HuH-7 (cell line): Measurements from ENCODE around the gene ESR2.

ENCODE experiments used
- DNase-seq: peaks from one replicate; pipeline ENCODE4 v3.0.0; 2011; ENCODE audit warnings: low spot score

The ESR2 gene

GRCh38 chr14:64265222-64265621 is 28.9 kb downstream of the ESR2 start:
- DNase-seq: no peak

- DNase-seq: no peak
Measured at GRCh38 chr14:64260418-64260817, 33.8 kb downstream of the ESR2 start.

GRCh38 chr14:64255756-64256155 is 38.4 kb downstream of the ESR2 start:
- DNase-seq: no peak

DNA sequence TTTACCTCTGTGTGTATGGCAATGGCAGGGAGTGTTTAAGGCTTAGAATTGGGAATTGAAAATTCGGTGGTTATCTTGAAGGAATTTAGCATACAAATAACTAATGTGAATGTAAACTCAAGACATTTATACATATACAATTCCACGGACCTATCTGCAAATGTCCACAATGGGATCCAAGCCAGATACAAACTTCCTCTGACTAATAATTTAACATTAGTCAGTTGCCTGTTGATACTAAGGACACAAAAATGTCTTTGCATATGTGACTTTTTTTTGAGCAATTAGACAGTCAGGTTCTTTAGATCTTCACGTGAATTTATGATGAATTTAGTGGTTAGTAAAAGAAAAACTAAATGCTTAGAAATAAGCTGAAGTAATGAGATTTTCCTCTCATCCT is 40.5 kb downstream of the ESR2 start:
- DNase-seq: no peak

DNA sequence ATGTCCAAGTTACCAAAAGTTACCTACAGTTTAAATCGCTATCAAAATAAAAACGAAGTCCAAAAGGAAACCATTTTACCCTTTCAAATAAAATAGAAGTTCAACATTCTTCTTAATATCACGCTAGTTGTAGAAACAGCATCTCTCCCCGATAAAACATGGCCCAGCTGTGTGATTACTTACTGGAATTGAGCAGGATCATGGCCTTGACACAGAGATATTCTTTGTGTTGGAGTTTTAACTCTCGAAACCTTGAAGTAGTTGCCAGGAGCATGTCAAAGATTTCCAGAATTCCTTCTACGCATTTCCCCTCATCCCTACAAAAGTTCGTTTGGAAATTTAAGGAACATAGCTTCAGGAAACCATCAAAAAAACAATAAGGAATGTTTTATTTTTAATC is 44.8 kb downstream of the ESR2 start:
- DNase-seq: no peak

GRCh38 chr14:64248689-64249088 is 45.5 kb downstream of the ESR2 start:
- no peak for DNase-seq

DNA sequence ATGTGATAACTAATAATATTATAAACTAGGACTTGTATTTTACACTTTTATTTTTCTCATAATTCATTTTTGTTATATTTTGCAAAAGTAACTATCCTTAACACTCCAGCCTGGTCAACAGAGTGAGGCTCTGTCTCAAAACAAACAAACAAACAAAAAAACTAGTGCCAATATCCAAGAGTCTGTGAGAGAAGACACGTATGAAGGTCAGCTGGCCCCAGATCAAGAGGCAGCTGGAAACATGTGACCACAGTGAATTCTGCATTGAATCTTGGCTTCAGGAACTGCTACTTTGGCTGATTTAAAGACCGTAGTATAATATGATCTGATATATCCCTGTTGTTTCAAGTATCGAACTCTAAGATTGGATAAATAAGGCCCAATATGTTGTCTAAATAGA is 47.0 kb downstream of the ESR2 start:
- DNase-seq: no peak

DNA sequence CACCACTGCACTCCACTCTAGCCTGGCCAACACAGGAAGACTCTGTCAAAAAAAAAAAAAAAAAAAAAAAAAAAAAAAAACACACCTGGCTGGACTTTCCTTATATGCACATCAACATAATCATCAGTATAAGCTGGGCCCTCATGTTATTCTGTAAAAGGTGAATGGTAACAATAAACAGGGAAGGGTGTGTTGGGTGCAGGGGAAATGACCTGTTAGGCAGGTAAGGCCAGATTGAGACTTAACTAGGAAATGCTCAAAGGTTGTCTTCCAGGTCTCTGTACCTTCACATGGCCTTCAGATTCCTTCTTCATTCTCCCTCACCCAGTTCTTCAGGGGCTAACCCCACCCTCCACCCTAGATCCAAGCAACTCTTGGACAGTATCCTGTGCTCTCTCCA is 47.5 kb downstream of the ESR2 start:
- DNase-seq: no peak

- DNase-seq: no peak
Measured at GRCh38 chr14:64245491-64245890, 48.7 kb downstream of the ESR2 start.

- DNase-seq: no peak
Measured at GRCh38 chr14:64244279-64244678, 49.9 kb downstream of the ESR2 start.

GRCh38 chr14:64238631-64239030 is 55.5 kb downstream of the ESR2 start:
- DNase-seq: no peak

- no peak for DNase-seq
Measured at GRCh38 chr14:64238049-64238448, 56.1 kb downstream of the ESR2 start.

DNA sequence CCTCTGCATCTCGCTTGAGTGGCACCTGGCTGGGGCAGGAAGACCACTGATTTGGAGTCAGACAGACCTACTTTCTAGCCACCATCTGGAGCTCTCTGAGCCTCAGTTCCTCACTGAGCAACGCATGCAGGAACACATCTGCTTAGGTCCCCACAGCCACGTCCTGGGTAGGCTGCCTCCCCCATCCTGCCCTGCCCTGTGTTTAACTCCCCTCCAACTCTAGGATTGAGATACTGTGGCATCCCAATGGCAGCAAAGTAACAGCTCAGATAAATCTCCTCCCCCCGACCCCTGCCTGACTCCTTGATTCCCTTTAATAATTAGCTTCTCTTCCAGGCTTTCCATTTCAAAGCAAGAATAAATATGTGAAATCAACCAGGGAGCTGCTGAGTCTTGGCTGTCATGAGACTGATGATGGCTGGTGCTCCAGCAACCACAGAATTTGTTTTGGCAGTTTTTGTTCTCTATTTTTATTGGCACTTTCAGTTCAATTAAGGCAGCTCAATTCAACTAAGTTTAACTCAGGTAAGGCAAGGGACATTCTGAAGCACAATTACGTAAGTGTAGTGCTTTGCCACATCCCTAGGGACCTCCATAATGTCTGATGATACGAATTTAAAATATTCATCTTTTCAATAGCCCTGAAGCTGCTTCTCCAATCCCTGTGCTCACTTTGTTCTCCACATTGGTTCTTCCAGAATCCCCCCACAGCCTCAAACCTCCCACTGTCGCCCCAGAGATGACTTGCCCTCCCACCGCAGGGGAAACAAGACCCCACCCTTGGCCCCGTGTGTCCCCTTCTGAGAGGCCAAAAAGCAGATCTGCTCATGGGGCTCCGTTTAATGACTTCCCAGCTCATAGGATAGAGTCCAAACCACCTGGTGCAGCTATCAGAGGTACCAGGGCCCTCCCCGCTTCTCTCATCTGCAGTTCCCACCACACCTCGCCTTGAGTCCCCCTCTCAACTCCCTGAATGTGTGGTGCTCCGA is 58.2 kb downstream of the ESR2 start:
- no peak for DNase-seq

- DNase-seq: no peak
Measured at GRCh38 chr14:64234877-64235651, 59.1 kb downstream of the ESR2 start.

DNA sequence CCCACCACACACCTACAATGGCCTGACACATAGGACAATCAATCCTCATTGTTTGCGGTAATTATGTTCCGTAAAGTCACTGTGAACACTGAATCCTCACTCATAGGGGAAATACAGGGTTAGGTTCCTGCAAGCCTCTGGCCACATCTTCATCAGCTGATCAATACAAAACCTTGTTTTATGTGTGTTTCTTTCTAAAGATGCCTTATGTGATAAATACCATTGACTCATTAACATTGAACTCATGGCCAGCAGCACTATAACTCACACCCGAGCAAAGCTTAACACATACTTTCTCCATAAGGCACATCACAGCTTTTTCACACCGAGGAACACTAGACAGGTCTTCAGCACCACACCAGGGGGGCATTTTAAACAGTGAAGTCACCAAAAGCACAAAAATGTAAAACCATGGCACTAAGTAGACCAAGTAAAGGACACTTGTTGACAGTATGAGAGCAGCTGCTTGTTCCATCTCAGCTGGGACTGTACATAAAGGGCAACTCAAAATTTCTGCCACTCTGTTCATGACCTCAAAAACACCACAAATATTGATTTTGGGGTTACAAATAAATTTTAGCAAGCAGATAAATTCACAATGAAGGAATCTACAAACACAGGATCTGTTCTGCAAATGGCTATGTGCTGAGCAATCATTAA is 60.5 kb downstream of the ESR2 start:
- no peak for DNase-seq

DNA sequence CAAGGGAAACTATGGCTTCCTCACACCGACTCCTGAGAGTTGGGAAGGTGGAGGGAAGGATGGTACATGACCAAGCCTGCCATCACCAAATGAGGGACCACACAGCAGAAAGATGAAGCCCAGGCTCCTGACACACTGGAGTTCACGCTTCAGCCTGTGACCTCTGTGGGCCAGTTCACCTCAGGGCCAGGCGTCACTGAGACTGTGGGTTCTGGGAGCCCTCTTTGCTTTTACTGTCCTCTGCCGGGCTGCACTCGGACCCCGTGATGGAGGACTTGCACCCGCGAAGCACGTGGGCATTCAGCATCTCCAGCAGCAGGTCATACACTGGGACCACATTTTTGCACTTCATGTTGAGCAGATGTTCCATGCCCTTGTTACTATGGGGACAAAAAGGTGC is 61.2 kb downstream of the ESR2 start:
- DNase-seq: no peak

- DNase-seq: no peak
Measured at GRCh38 chr14:64232095-64232838, 61.9 kb downstream of the ESR2 start.

DNA sequence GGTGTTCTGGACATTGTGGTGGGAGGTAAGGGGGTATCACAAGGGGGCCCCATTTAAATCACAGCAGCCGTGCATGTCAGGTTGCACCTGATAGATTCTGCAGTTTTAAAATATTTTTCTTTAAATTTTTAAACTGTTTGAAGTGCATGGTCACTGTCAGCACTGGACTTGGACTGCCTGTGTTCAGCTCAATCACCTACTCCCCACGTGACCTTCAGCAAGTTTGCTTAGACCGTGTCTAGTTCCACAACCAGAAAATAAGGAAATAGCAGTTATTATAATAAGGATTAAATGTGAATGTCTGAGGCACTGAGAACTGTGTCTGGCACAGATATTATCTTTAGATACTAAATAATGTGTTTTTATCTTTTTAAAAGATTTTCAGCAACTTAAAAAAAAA is 64.7 kb downstream of the ESR2 start:
- no peak for DNase-seq

DNA sequence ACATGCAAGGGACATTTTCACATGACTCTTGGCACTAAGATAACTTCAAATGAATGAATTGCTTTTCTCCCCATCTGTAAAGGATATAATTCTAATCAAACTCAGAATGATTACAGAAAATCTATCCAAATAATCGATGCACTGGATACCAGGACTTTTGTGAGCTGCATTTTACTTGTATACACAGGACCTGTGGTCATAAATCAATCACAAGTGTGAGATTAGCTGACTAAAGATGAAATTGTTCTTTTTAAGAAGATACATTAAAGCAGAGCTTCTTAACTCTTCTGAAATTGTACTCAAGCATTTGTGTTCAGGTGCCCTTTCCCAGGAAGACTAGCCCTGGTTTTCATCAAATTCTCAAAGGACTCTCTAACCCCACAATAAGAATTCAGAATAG is 66.3 kb downstream of the ESR2 start:
- no peak for DNase-seq

DNA sequence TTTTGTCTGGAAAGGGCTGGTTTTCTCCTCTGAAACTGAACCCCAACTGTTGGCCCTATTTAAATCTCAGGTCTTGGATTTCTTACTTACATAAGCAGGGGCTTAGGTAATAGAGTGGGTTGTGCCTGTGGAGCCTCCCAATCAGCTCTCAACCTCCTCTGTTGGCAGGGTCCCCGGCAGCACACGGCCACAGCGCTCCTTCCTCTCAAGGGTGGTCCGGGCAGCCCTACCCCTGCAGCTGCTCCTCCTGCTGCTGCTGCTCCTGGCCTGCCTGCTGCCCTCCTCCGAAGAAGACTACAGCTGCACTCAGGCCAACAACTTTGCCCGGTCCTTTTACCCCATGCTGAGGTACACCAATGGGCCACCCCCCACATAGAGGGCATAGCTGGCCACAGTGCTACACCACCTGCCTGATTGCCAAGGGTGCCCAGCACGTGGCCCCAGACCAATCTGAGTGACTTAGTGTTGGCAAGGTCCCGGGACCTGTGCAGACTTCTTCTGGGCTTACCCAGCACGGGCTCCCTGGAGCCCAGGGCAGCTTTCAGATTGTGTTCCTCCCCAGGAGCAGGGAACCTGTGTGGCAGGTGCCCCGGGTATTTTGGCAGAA is 68.9 kb downstream of the ESR2 start:
- no peak for DNase-seq

GRCh38 chr14:64221391-64222003 is 72.7 kb downstream of the ESR2 start:
- no peak for DNase-seq
